ENCODE results near the gene RAB11FIP4. TPM values are rescaled to one million over a fixed set of nuclear protein-coding genes. Genes with fewer than 3 reads are reported as not detected.
"Not testable (repeated sequence)": the region's sequence is repeated elsewhere in the genome, so short reads cannot be mapped to it uniquely, and the experiment has no call there.

The RAB11FIP4 gene
- total RNA-seq, result 1 to 10 TPM in 1 of 2 donors, under 1 TPM in 1; 0.83 to 1.0 TPM
- long read RNA-seq, donor 1, result 0 reads
- long read RNA-seq, donor 2, partial matches to known transcripts, result 0 of 1 reads
- long read RNA-seq, donor 2, other reads (novel, unspliced or antisense), result 1 of 1 reads

- intact Hi-C loops (cut with DNase I), result no loop called here
- DNase-seq (ENCODE audit: low spot score), result peak; percentile 78
These were observed at the start of gene RAB11FIP4 for GRCh38 chr17:31391496-31391949. RAB11FIP4 (plus strand) TSS chr17:31391675; CDS start chr17:31391853, 178 bp downstream.

GRCh38 chr17:31345191-31345747 lies 46.2 kb upstream of the RAB11FIP4 start:
- intact Hi-C loops (cut with DNase I); DNase-seq (ENCODE audit: low spot score): not testable (repeated sequence)

GRCh38 chr17:31349454-31349853 lies 42.0 kb upstream of the RAB11FIP4 start:
- no peak for DNase-seq (ENCODE audit: low spot score)
- intact Hi-C loops (cut with DNase I), result no loop called here

GRCh38 chr17:31355935-31356334 lies 35.5 kb upstream of the RAB11FIP4 start:
- intact Hi-C loops (cut with DNase I), result no loop called here
- no peak for DNase-seq (ENCODE audit: low spot score)

- intact Hi-C loops (cut with DNase I), result no loop called here
These were observed 34.4 kb upstream of the RAB11FIP4 start for GRCh38 chr17:31357091-31357490.

GRCh38 chr17:31357839-31358394 lies 33.6 kb upstream of the RAB11FIP4 start:
- no peak for DNase-seq (ENCODE audit: low spot score)
- intact Hi-C loops (cut with DNase I), result no loop called here

More at GRCh38 chr17:31357091-31357490, 34.4 kb upstream of the RAB11FIP4 start:
- DNase-seq (ENCODE audit: low spot score), result no peak

- intact Hi-C loops (cut with DNase I), result no loop called here
- DNase-seq (ENCODE audit: low spot score), result no peak
These were observed 27.5 kb upstream of the RAB11FIP4 start for GRCh38 chr17:31364012-31364411.

- DNase-seq (ENCODE audit: low spot score), result no peak
- intact Hi-C loops (cut with DNase I), result no loop called here
These were observed 25.4 kb upstream of the RAB11FIP4 start for GRCh38 chr17:31366088-31366487.

GRCh38 chr17:31369266-31369665 lies 22.2 kb upstream of the RAB11FIP4 start:
- no peak for DNase-seq (ENCODE audit: low spot score)
- intact Hi-C loops (cut with DNase I), result no loop called here

GRCh38 chr17:31371511-31372097 lies 19.9 kb upstream of the RAB11FIP4 start:
- intact Hi-C loops (cut with DNase I), result no loop called here
- DNase-seq (ENCODE audit: low spot score), result no peak

- DNase-seq (ENCODE audit: low spot score), result no peak
- intact Hi-C loops (cut with DNase I), result no loop called here
These were observed 18.1 kb upstream of the RAB11FIP4 start for GRCh38 chr17:31373150-31374093.

GRCh38 chr17:31374094-31374447 lies 17.4 kb upstream of the RAB11FIP4 start:
- DNase-seq (ENCODE audit: low spot score), result no peak
- intact Hi-C loops (cut with DNase I), result no loop called here

- intact Hi-C loops (cut with DNase I), result no loop called here
These were observed 17.0 kb upstream of the RAB11FIP4 start for GRCh38 chr17:31374503-31374902.

GRCh38 chr17:31378638-31379037 lies 12.8 kb upstream of the RAB11FIP4 start:
- intact Hi-C loops (cut with DNase I), result no loop called here
- DNase-seq (ENCODE audit: low spot score), result no peak

More at GRCh38 chr17:31374503-31374902, 17.0 kb upstream of the RAB11FIP4 start:
- no peak for DNase-seq (ENCODE audit: low spot score)

- intact Hi-C loops (cut with DNase I), result loop anchor here in 1 of 2 donors (10.0 kb wide), 1 partner anchor 65 kb away; no protein-coding TSS in a partner anchor
- DNase-seq (ENCODE audit: low spot score), result no peak
These were observed 11.8 kb upstream of the RAB11FIP4 start for GRCh38 chr17:31379597-31380205.

GRCh38 chr17:31381165-31381668 lies 10.3 kb upstream of the RAB11FIP4 start:
- intact Hi-C loops (cut with DNase I), result loop anchor here in 1 of 2 donors (10.0 kb wide), 1 partner anchor 64 kb away; no protein-coding TSS in a partner anchor
- DNase-seq (ENCODE audit: low spot score), result no peak

- intact Hi-C loops (cut with DNase I), result loop anchor here in 1 of 2 donors (10.0 kb wide), 1 partner anchor 62 kb away; no protein-coding TSS in a partner anchor
- DNase-seq (ENCODE audit: low spot score), result not testable (repeated sequence)
These were observed 8.7 kb upstream of the RAB11FIP4 start for GRCh38 chr17:31382668-31383275.

- DNase-seq (ENCODE audit: low spot score), result not testable (repeated sequence)
- intact Hi-C loops (cut with DNase I), result loop anchor here in 1 of 2 donors (10.0 kb wide), 1 partner anchor 61 kb away; no protein-coding TSS in a partner anchor
These were observed 8.0 kb upstream of the RAB11FIP4 start for GRCh38 chr17:31383488-31383887.
